Measurements from ENCODE around the gene RNF144A.

DNA sequence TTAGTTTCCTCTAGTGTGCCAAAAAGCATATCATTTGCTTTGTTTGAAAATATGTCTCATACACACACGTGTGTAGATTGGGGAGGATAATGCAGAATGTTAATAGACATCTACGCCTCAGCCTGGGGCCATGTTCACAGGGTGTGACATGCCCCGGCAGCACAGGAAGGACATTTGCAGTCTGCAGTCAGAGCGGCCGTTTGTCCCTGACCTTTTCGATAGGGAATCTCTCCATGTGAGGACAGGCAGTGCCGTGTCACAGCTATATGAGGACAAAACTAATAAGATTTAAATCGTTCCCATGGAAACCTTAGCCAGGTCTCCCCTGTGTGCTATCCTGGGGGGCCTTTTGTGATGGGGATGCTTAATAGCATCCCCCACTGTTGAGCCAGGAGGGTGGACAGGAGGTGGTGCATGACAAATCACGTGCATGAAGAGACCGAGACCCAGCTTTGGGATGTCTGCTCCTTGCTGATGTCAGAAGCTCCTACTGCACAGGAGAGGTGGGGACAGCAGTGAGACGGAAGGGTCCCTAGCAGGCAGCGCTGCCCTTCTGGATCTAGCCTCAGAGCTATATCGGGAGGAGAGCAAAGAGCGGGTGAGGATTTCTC is 100.6 kb downstream of the RNF144A start:
- TF ChIP-seq POLR2AphosphoS5 (IDR thresholded peaks at IDR 0.05): no peak
- TF ChIP-seq, protein P1, sequence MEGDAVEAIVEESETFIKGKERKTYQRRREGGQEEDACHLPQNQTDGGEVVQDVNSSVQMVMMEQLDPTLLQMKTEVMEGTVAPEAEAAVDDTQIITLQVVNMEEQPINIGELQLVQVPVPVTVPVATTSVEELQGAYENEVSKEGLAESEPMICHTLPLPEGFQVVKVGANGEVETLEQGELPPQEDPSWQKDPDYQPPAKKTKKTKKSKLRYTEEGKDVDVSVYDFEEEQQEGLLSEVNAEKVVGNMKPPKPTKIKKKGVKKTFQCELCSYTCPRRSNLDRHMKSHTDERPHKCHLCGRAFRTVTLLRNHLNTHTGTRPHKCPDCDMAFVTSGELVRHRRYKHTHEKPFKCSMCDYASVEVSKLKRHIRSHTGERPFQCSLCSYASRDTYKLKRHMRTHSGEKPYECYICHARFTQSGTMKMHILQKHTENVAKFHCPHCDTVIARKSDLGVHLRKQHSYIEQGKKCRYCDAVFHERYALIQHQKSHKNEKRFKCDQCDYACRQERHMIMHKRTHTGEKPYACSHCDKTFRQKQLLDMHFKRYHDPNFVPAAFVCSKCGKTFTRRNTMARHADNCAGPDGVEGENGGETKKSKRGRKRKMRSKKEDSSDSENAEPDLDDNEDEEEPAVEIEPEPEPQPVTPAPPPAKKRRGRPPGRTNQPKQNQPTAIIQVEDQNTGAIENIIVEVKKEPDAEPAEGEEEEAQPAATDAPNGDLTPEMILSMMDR (IDR thresholded peaks at IDR 0.05): no peak
